ENCODE results near the gene RASGRF1.

Gene RASGRF1

GRCh38 chr15:79124388-79124787 is 33.8 kb upstream of the RASGRF1 start:
- no peaks in the 10 kb centered on the region for H3K9me3 ChIP-seq (ENCODE audit: control insufficient read depth, low read length)
- no peak overlapping the region for H2AFZ ChIP-seq (ENCODE audit: low read depth, low read length)
- H3K18ac ChIP-seq (ENCODE audit: low read depth in 1 of 2, low read length in 2 of 2) = no peak overlapping the region
- no peak overlapping the region for H3K4me2 ChIP-seq (ENCODE audit: low read length, poor library complexity, severe bottlenecking)
- no peak overlapping the region for H2BK12ac ChIP-seq (ENCODE audit: low read length in 2 of 2)
- H4K91ac ChIP-seq (ENCODE audit: low read length) = no peak overlapping the region
- no peak overlapping the region for H2BK15ac ChIP-seq (ENCODE audit: low read depth, poor library complexity, severe bottlenecking)
- H2BK5ac ChIP-seq (ENCODE audit: low read depth, low read length, poor library complexity, severe bottlenecking) = no peak overlapping the region
- no peaks in the 10 kb centered on the region for H3K79me1 ChIP-seq (replicated peaks; ENCODE audit: low read length, poor library complexity, severe bottlenecking)
- H3K27me3 ChIP-seq (ENCODE audit: control insufficient read depth in 1 of 2, insufficient read depth in 1 of 2, low read length in 2 of 2) = peaks cover 10 to 12% of the 10 kb centered on the region in 2 experiments
- H3K4ac ChIP-seq (ENCODE audit: low read depth in 1 of 2, low read length in 2 of 2) = no peak overlapping the region
- no peaks in the 10 kb centered on the region for H3K36me3 ChIP-seq (ENCODE audit: control insufficient read depth in 1 of 2, insufficient read depth in 2 of 2, low read depth in 1 of 2, low read length in 2 of 2)
- DNase-seq = no peak
- no peak overlapping the region for H4K8ac ChIP-seq (ENCODE audit: low read length)
- no peak overlapping the region for H2BK120ac ChIP-seq (ENCODE audit: low read depth, low read length)
- no peak overlapping the region for H3K27ac ChIP-seq (ENCODE audit: low read length, poor library complexity, severe bottlenecking)
- no peak overlapping the region for H3K14ac ChIP-seq (ENCODE audit: low read length in 2 of 2)
- 47% methylated on average over 3 of the region's 3 CpGs for WGBS
- H3K4me1 ChIP-seq (ENCODE audit: control insufficient read depth, insufficient read depth, low read depth, low read length) = no peaks in the 10 kb centered on the region
- no peak overlapping the region for H2AK5ac ChIP-seq (ENCODE audit: low read length, severe bottlenecking)
- no peak overlapping the region for H3K23ac ChIP-seq (ENCODE audit: low read length in 2 of 2)
- H3K9ac ChIP-seq (ENCODE audit: low read length) = no peak overlapping the region
- no peak overlapping the region for H3K4me3 ChIP-seq (ENCODE audit: insufficient read depth in 1 of 2, low read depth in 1 of 2, low read length in 2 of 2)

DNA sequence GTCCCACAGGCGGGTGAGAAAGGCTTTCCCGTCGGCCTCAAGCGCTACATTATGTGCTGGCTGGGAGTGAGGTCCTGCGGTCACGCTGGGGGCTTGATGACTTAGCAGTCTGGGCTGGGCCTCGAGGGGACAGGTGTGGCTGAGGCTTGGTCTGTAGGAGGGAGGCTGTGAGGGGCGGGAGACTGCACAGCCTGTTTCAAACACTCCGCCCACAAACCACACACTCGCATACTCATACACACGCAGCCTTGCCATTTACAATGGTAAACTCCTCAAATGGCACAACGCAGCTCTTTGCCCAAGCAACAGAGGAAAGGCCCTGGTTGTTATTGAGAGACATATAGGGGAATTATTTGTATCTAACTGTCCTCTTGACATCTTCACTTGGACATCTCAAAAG is 32.4 kb upstream of the RASGRF1 start:
- H2BK120ac ChIP-seq (ENCODE audit: low read depth, low read length) = no peak overlapping the region
- H3K27ac ChIP-seq (ENCODE audit: low read length, poor library complexity, severe bottlenecking) = no peak overlapping the region
- WGBS = 77% methylated on average over 7 of the region's 12 CpGs

DNA sequence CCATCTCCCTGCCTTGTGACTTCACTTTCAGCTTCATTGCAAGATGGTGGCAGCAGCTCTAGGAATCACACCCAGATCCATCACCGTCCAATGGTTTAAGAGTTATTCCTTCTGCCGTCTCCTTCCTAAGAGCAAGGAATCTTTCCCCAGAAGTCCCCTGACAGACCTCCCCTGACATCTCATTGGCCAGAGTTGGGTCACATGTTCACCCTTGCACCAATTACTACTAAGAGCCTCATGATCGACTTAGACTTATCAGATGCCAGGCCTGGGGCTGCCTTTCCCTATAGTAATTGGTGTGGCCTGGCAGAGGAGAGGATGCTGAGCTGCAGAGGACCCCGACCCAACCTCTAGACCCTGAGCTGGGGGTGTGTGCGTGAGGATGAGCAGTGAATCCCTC is 31.8 kb upstream of the RASGRF1 start:
- H2AK5ac ChIP-seq (ENCODE audit: low read length, severe bottlenecking) = no peak overlapping the region
- WGBS = 73% methylated on average over 5 of the region's 5 CpGs

More for the DNA sequence above, 32.4 kb upstream of the RASGRF1 start:
- H2BK5ac ChIP-seq (ENCODE audit: low read depth, low read length, poor library complexity, severe bottlenecking) = no peak overlapping the region
- H2BK15ac ChIP-seq (ENCODE audit: low read depth, poor library complexity, severe bottlenecking) = no peak overlapping the region
- H3K9ac ChIP-seq (ENCODE audit: low read length) = no peak overlapping the region
- H4K8ac ChIP-seq (ENCODE audit: low read length) = no peak overlapping the region
- H3K79me1 ChIP-seq (replicated peaks; ENCODE audit: low read length, poor library complexity, severe bottlenecking) = no peaks in the 10 kb centered on the region
- no peak overlapping the region for H4K91ac ChIP-seq (ENCODE audit: low read length)
- H3K4ac ChIP-seq (ENCODE audit: low read depth in 1 of 2, low read length in 2 of 2) = no peak overlapping the region
- no peak overlapping the region for H3K23ac ChIP-seq (ENCODE audit: low read length in 2 of 2)
- no peak overlapping the region for H3K18ac ChIP-seq (ENCODE audit: low read depth in 1 of 2, low read length in 2 of 2)
- no peak overlapping the region for H3K14ac ChIP-seq (ENCODE audit: low read length in 2 of 2)
- DNase-seq = no peak
- H2AK5ac ChIP-seq (ENCODE audit: low read length, severe bottlenecking) = no peak overlapping the region
- no peak overlapping the region for H3K4me3 ChIP-seq (ENCODE audit: insufficient read depth in 1 of 2, low read depth in 1 of 2, low read length in 2 of 2)
- no peak overlapping the region for H2AFZ ChIP-seq (ENCODE audit: low read depth, low read length)
- H2BK12ac ChIP-seq (ENCODE audit: low read length in 2 of 2) = no peak overlapping the region
- no peak overlapping the region for H3K4me2 ChIP-seq (ENCODE audit: low read length, poor library complexity, severe bottlenecking)
- H3K4me1 ChIP-seq (ENCODE audit: control insufficient read depth, insufficient read depth, low read depth, low read length) = no peaks in the 10 kb centered on the region
- peaks cover 10 to 16% of the 10 kb centered on the region in 2 experiments for H3K27me3 ChIP-seq (ENCODE audit: control insufficient read depth in 1 of 2, insufficient read depth in 1 of 2, low read length in 2 of 2)
- no peaks in the 10 kb centered on the region for H3K9me3 ChIP-seq (ENCODE audit: control insufficient read depth, low read length)
- no peaks in the 10 kb centered on the region for H3K36me3 ChIP-seq (ENCODE audit: control insufficient read depth in 1 of 2, insufficient read depth in 2 of 2, low read depth in 1 of 2, low read length in 2 of 2)

DNA sequence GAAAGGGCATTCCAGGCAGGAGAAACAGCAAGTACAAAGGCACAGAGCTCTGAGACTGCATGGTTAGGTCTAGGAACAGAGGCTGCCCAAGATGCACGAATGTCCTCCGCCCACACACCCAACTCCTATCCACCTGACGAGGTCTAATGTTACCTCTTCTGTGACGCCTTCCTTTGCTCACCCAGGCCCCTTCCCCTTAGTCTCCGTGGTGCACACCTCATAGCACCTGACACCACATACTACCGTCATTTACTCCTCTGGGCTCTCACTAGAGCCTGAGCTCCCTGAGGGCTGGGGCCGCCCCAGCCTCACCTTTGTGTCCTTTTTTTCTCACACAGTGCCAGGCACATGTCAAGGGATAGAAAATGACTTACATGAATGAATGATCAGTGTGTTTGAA is 31.0 kb upstream of the RASGRF1 start:
- DNase-seq = no peak
- Histone ChIP-seq H3K27me3 (ENCODE audit: control insufficient read depth in 1 of 2, insufficient read depth in 1 of 2, low read length in 2 of 2) (peaks cover 10 to 25% of the 10 kb centered on the region in 2 experiments), H2BK120ac (ENCODE audit: low read depth, low read length) (no peak overlapping the region), H3K4me2 (ENCODE audit: low read length, poor library complexity, severe bottlenecking) (no peak overlapping the region), H4K8ac (ENCODE audit: low read length) (no peak overlapping the region), H3K23ac (ENCODE audit: low read length in 2 of 2) (no peak overlapping the region), H4K91ac (ENCODE audit: low read length) (no peak overlapping the region), H2AK5ac (ENCODE audit: low read length, severe bottlenecking) (no peak overlapping the region), H3K27ac (ENCODE audit: low read length, poor library complexity, severe bottlenecking) (no peak overlapping the region), H3K4me1 (ENCODE audit: control insufficient read depth, insufficient read depth, low read depth, low read length) (no peaks in the 10 kb centered on the region), H2AFZ (ENCODE audit: low read depth, low read length) (no peak overlapping the region), H2BK5ac (ENCODE audit: low read depth, low read length, poor library complexity, severe bottlenecking) (no peak overlapping the region), H3K9me3 (ENCODE audit: control insufficient read depth, low read length) (no peaks in the 10 kb centered on the region), H3K14ac (ENCODE audit: low read length in 2 of 2) (no peak overlapping the region), H3K36me3 (ENCODE audit: control insufficient read depth in 1 of 2, insufficient read depth in 2 of 2, low read depth in 1 of 2, low read length in 2 of 2) (no peaks in the 10 kb centered on the region), H3K79me1 (replicated peaks; ENCODE audit: low read length, poor library complexity, severe bottlenecking) (no peaks in the 10 kb centered on the region), H3K18ac (ENCODE audit: low read depth in 1 of 2, low read length in 2 of 2) (no peak overlapping the region), H3K9ac (ENCODE audit: low read length) (no peak overlapping the region), H3K4me3 (ENCODE audit: insufficient read depth in 1 of 2, low read depth in 1 of 2, low read length in 2 of 2) (no peak overlapping the region), H3K4ac (ENCODE audit: low read depth in 1 of 2, low read length in 2 of 2) (no peak overlapping the region), H2BK15ac (ENCODE audit: low read depth, poor library complexity, severe bottlenecking) (no peak overlapping the region), H2BK12ac (ENCODE audit: low read length in 2 of 2) (no peak overlapping the region)
- WGBS = 70% methylated on average over 7 of the region's 7 CpGs

More for the DNA sequence above, 31.8 kb upstream of the RASGRF1 start:
- H3K79me1 ChIP-seq (replicated peaks; ENCODE audit: low read length, poor library complexity, severe bottlenecking) = no peaks in the 10 kb centered on the region
- no peak overlapping the region for H3K4ac ChIP-seq (ENCODE audit: low read depth in 1 of 2, low read length in 2 of 2)
- no peaks in the 10 kb centered on the region for H3K36me3 ChIP-seq (ENCODE audit: control insufficient read depth in 1 of 2, insufficient read depth in 2 of 2, low read depth in 1 of 2, low read length in 2 of 2)
- H2AFZ ChIP-seq (ENCODE audit: low read depth, low read length) = no peak overlapping the region
- H4K91ac ChIP-seq (ENCODE audit: low read length) = no peak overlapping the region
- H3K18ac ChIP-seq (ENCODE audit: low read depth in 1 of 2, low read length in 2 of 2) = no peak overlapping the region
- no peak overlapping the region for H3K14ac ChIP-seq (ENCODE audit: low read length in 2 of 2)
- H2BK5ac ChIP-seq (ENCODE audit: low read depth, low read length, poor library complexity, severe bottlenecking) = no peak overlapping the region
- no peak overlapping the region for H3K4me3 ChIP-seq (ENCODE audit: insufficient read depth in 1 of 2, low read depth in 1 of 2, low read length in 2 of 2)
- no peak overlapping the region for H4K8ac ChIP-seq (ENCODE audit: low read length)
- no peak overlapping the region for H3K4me2 ChIP-seq (ENCODE audit: low read length, poor library complexity, severe bottlenecking)
- no peak overlapping the region for H2BK15ac ChIP-seq (ENCODE audit: low read depth, poor library complexity, severe bottlenecking)
- no peak overlapping the region for H2BK120ac ChIP-seq (ENCODE audit: low read depth, low read length)
- no peak overlapping the region for H3K9ac ChIP-seq (ENCODE audit: low read length)
- H3K9me3 ChIP-seq (ENCODE audit: control insufficient read depth, low read length) = no peaks in the 10 kb centered on the region
- no peak overlapping the region for H3K27ac ChIP-seq (ENCODE audit: low read length, poor library complexity, severe bottlenecking)
- no peak overlapping the region for H3K23ac ChIP-seq (ENCODE audit: low read length in 2 of 2)
- H2BK12ac ChIP-seq (ENCODE audit: low read length in 2 of 2) = no peak overlapping the region
- no peak for DNase-seq
- H3K27me3 ChIP-seq (ENCODE audit: control insufficient read depth in 1 of 2, insufficient read depth in 1 of 2, low read length in 2 of 2) = peaks cover 10 to 20% of the 10 kb centered on the region in 2 experiments
- no peaks in the 10 kb centered on the region for H3K4me1 ChIP-seq (ENCODE audit: control insufficient read depth, insufficient read depth, low read depth, low read length)
